Amygdala (tissue), 56 donors: Measurements from ENCODE around the gene PDZD8.

ENCODE experiments used
- DNase-seq, 56 donors: peaks; one replicate each; lab custom pipeline; 2025; lab: John Stamatoyannopoulos, UW

PDZD8 gene

GRCh38 chr10:117257721-117258120 is 117.5 kb downstream of the PDZD8 start:
- DNase-seq = no peak

GRCh38 chr10:117256910-117257309 is 118.3 kb downstream of the PDZD8 start:
- DNase-seq = no peak

- no peak for DNase-seq
Observed at GRCh38 chr10:117255835-117256460, 119.3 kb downstream of the PDZD8 start.

- no peak for DNase-seq
Observed at GRCh38 chr10:117254774-117255735, 120.2 kb downstream of the PDZD8 start.

- no peak for DNase-seq
Observed at GRCh38 chr10:117254338-117254737, 120.9 kb downstream of the PDZD8 start.

- no peak for DNase-seq
Observed at GRCh38 chr10:117253908-117254307, 121.3 kb downstream of the PDZD8 start.

- no peak for DNase-seq
Observed at GRCh38 chr10:117250411-117250810, 124.8 kb downstream of the PDZD8 start.

GRCh38 chr10:117249493-117250093 is 125.6 kb downstream of the PDZD8 start:
- DNase-seq = no peak

- DNase-seq = no peak
Observed at GRCh38 chr10:117248750-117249465, 126.3 kb downstream of the PDZD8 start.

GRCh38 chr10:117246997-117247671 is 128.1 kb downstream of the PDZD8 start:
- DNase-seq = no peak

- no peak for DNase-seq
Observed at GRCh38 chr10:117242463-117242832, 132.8 kb downstream of the PDZD8 start.

- no peak for DNase-seq
Observed at GRCh38 chr10:117241541-117242462, 133.4 kb downstream of the PDZD8 start.

GRCh38 chr10:117240621-117241529 is 134.4 kb downstream of the PDZD8 start, which contains the start of gene SLC18A2:
TSS of gene SLC18A2 (plus strand) at chr10:117241114. CDS start at chr10:117241694, 580 bp downstream.
- DNase-seq = no peak

GRCh38 chr10:117239721-117240620 is 135.3 kb downstream of the PDZD8 start:
- no peak for DNase-seq

- no peak for DNase-seq
Observed at GRCh38 chr10:117239051-117239450, 136.2 kb downstream of the PDZD8 start.

- no peak for DNase-seq
Observed at GRCh38 chr10:117237401-117237991, 137.7 kb downstream of the PDZD8 start.
